ENCODE data around the gene KBTBD12.

KBTBD12 gene

GRCh38 chr3:127955728-127956127 is 40.7 kb downstream of the KBTBD12 start:
- no peak for DNase-seq

GRCh38 chr3:127959041-127959440 is 44.0 kb downstream of the KBTBD12 start:
- no peak for DNase-seq

GRCh38 chr3:127959873-127960272 is 44.8 kb downstream of the KBTBD12 start:
- no peak for DNase-seq

GRCh38 chr3:127960421-127960965 is 45.5 kb downstream of the KBTBD12 start:
- no peak for DNase-seq

GRCh38 chr3:127961124-127961523 is 46.1 kb downstream of the KBTBD12 start:
- DNase-seq = no peak

GRCh38 chr3:127961963-127962362 is 46.9 kb downstream of the KBTBD12 start:
- DNase-seq = no peak

- no peak for DNase-seq
Measured at GRCh38 chr3:127962937-127963336, 47.9 kb downstream of the KBTBD12 start.

GRCh38 chr3:127964053-127964452 is 49.0 kb downstream of the KBTBD12 start:
- DNase-seq = peak; percentile 80

GRCh38 chr3:127964816-127965215 is 49.8 kb downstream of the KBTBD12 start:
- DNase-seq = no peak

GRCh38 chr3:127967316-127967715 is 52.3 kb downstream of the KBTBD12 start:
- no peak for DNase-seq

GRCh38 chr3:127970966-127971592 is 56.0 kb downstream of the KBTBD12 start:
- peak; percentile 37 for DNase-seq

GRCh38 chr3:127974226-127974625 is 59.2 kb downstream of the KBTBD12 start:
- DNase-seq = no peak

GRCh38 chr3:127975153-127976029 is 60.4 kb downstream of the KBTBD12 start:
- DNase-seq = no peak

- no peak for DNase-seq
Measured at GRCh38 chr3:127978636-127979035, 63.6 kb downstream of the KBTBD12 start.

GRCh38 chr3:127979473-127979872 is 64.4 kb downstream of the KBTBD12 start:
- DNase-seq = no peak

GRCh38 chr3:127981097-127981496 is 66.1 kb downstream of the KBTBD12 start:
- no peak for DNase-seq

GRCh38 chr3:127982155-127982554 is 67.1 kb downstream of the KBTBD12 start:
- no peak for DNase-seq

- no peak for DNase-seq
Measured at GRCh38 chr3:127984241-127984975, 69.4 kb downstream of the KBTBD12 start.

GRCh38 chr3:127985216-127985615 is 70.2 kb downstream of the KBTBD12 start:
- DNase-seq = no peak

GRCh38 chr3:127985655-127986225 is 70.7 kb downstream of the KBTBD12 start:
- no peak for DNase-seq

GRCh38 chr3:127986803-127987202 is 71.8 kb downstream of the KBTBD12 start:
- no peak for DNase-seq

GRCh38 chr3:127987309-127987995 is 72.4 kb downstream of the KBTBD12 start:
- no peak for DNase-seq

Data from NCI-H1436 (cell line).